HG02852 (cell line): ENCODE data around the gene SLC5A5.

Experiments
- ATAC-seq: cut with Tn5 transposase; IDR thresholded peaks from one replicate; pipeline ENCODE4 v1.9.1; 2021; ENCODE audit warnings: mild to moderate bottlenecking, moderate library complexity; ENCODE audit not compliant: unreplicated experiment

Gene SLC5A5

DNA sequence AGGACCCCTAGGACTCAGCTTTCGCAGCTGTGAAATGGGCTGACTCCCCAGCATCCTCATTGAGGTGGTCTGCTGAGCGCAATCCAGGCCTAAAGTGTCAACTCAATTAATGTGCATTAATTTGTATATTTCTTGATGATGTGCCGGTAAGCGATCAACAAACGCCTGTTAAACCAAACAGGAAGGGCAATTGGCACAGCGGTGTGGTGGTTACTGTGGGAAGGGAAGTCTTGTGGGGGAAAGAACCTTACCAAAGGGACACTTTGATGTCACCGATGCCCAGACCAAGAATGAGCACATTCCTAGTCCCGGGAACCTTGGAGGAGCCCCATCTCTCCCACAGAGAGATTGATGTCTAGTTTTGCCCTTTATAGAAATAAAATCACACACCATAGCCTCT lies 25.6 kb upstream of the SLC5A5 start:
- no peak for ATAC-seq

DNA sequence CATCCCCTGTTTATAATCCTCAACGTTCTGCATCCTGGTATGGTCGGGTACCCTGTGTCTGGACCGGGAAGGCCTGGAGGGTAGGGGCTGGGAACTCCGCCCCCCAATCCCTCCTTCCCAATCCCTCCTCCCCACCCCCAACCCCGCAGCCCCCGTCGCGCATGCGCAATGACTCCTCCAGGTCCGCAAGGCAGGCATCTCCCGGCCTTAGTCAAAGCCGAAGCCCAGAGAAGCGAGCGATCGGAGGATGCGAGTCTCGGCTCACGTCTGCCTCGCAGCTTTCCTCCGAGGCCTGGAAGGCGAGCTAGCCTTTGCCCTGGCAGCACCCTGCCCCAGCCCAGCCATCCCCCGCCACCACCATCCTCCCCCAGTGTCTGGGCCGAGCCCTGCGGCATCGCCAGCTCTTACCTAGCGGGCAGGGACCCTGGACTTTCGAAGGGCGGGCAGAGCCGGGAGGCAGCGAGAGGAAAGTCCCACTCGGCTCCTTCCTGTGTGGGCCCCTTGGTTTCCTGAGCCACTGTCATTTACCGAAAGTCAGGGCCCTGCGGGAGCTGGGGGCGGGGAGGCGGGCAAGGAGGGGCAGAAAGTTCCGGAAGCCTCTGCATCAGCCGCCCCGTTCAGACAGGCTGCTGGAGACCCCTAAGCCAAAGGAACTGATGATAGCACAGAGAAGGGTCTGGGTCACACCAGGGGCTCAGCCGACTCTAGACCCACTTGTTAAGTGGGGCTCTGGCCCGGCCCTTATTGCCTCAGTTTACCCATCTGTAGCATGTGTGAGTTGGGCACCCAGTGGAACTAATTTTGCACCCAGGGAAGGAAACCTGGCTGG lies 24.0 kb upstream of the SLC5A5 start, which contains the start of gene JAK3:
TSS of gene JAK3 (minus strand) at position 445 of the 829 bp plus-strand sequence. CDS start 3,565 bp downstream, outside the sequence.
- ATAC-seq = peak; percentile 64

DNA sequence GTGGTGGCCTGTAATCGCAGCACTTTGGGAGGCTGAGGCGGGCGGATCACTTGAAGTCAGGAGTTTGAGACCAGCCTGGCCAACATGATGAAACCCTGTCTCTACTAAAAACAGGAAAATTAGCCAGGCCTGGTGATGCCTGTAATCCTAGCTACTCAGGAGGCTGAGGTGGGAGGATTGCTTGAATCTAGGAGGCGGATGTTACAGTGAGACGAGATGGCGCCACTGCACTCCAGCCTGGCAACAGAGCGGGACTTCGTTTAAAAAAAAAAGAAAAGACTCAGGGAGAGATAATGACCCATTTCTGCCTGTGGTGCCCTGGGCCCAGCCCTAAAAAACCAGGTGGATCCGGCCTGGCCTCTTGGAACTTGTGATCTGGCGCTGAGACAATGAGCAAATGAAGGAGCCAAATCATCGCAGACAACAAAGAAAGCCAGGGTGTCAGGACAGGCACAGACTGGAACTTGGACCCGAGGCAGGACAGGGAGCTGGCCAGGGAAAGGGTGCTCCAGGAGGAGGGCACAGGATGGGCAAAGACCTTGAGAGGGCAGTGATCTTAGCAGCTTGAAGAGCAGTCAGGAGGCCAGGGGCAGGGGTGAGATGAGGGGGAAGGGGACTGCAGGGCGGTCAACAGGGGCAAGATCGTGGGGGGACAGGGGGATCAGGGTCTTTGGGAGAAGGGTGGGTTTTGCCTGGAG lies 23.0 kb upstream of the SLC5A5 start:
- ATAC-seq = no peak

DNA sequence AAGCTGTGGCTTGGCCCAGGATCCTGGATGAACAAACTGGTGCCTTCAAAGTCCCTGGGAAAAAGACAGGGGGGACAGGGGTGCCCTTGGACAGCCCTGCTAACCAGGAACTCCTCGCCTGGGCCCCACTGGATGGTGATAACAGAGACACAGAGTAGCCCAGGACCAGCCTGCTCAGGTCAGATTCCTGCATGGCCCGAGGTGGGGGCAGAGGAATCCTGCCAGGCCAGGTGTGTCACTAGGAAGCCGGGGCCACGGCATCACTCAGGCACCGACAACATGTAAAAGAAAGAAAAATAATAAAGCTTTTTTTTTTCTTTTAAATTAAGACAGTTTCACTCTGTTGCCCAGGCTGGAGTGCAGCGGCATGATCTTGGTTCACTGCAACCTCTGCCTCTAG lies 17.7 kb upstream of the SLC5A5 start:
- no peak for ATAC-seq

DNA sequence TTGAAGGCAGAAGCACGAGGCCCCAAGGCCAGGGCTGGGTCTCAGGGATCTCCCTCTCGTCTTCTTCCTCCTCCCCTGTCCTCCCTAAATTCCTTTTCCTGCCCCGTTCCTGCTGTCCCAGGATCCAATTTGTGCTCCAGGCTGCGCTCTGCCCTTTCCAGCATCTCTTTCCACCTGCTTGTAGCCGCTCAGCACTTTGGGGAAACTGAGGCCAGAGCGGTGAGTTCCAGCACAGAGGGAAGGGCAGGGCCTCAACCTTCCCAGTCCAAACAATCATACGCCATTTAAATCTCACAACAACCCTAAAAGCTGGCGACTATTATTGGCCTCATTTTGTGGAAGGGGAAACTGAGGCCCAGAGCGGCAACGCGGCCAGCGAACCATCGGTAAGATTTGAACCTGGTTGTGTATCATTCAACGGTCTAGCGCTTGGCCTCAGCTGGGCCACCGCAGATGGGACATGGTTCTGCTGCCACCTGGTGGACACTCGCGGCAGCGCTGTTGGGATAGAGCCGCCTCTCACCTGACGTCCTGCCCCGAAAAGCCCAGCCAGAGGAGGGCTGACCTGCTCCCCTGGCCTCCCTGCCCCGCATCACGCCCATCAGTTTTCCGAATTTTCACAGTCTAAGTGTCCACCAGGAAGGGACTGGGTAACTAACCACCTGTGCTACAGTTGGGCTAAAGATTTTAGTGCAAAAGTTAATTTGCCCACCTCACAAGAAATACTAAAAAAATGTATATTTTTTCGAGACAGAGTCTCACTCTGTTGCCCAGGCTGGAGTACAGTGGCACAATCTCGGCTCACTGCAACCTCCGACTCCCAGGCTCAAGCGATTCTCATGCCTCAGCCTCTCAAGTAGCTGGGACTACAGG lies 16.2 kb upstream of the SLC5A5 start:
- ATAC-seq = no peak

DNA sequence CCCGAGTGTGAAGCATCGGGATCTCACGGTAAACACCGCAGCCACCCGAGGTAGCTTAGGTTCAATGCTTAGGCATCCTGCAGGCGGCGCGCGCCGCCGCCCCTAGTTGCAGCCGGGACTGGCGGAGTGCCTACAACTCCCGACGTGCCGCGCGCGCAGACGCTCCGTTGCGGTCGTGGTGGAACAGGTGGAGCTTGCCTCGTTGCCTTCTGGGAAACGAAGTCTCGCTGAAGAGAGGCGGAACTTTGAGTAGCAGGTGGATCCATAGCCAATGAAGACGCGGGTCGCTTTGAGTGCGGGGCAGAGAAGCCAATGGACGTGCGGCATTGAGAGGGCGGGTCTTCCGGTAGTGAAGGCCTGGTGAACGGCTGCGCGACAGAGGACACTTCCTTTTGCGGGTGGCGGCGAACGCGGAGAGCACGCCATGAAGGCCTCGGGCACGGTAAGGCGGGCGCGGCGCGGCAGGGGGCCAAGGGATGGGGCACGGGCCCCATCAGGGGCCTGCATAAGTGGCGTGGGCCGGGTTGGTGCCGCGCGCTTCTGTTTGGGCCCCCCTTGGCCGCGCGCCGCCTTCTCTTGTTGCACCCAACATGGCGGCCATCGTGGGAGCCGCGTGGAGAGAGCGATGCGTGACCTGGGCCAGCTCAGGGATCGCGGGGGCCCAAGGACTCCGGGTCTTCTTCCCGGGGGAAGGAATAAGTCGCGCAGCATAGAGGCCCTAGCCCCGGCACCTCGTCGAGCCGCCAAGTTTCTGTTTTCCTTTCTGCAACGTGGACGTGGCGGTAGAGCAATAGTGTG lies 12.0 kb upstream of the SLC5A5 start, which contains the start of gene RPL18A:
TSS of gene RPL18A (plus strand) at position 378 of the 798 bp plus-strand sequence. CDS start at position 425, 47 bp downstream.
- ATAC-seq = peak; percentile 88

DNA sequence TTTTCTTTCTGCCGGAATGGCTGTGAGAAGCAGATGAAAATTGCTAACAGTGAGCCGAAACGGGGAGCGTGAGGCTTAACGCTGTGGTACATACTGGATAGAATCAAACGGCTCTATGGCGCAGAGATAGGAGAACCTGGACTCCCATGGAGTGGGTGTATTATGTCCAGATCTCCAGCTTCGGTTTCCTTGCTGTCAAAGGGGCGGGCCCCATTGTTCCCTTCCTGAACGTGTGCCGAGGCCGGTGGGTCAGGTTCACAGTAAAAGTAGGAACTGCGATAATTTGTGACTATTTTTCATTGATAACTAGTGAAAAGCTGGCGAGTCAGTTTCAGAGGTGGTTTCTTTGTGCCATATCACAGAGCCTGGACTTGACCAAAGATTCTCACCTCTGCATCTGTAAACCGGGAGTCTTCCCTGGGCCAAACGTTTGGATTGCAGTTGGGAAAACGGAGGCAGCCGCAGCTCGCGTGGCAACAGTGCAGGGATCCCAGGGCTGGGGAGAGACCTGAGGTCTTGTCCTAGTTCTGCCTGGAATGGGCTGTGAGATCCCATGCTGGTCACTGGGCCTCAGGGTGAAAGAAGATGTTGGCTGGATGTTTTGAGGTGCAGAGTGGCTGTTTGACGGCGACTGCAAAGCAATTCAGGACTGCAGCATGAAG lies 11.3 kb upstream of the SLC5A5 start:
- ATAC-seq = no peak

DNA sequence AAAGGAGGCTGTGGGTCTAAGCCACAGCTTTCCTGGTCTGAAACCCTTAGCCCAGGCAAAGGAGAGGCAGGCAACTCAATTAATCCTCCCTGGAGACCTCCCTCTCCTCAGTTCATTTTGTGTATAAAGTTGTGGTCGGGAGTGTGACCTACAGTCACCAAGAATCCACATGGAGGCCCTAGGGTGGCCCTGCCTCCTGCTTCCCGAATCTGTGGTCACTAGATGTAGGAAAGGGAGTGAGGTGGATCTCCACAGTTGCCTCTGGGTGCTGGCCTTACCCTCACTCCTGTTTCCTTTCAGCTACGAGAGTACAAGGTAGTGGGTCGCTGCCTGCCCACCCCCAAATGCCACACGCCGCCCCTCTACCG lies 10.8 kb upstream of the SLC5A5 start:
- ATAC-seq = no peak

DNA sequence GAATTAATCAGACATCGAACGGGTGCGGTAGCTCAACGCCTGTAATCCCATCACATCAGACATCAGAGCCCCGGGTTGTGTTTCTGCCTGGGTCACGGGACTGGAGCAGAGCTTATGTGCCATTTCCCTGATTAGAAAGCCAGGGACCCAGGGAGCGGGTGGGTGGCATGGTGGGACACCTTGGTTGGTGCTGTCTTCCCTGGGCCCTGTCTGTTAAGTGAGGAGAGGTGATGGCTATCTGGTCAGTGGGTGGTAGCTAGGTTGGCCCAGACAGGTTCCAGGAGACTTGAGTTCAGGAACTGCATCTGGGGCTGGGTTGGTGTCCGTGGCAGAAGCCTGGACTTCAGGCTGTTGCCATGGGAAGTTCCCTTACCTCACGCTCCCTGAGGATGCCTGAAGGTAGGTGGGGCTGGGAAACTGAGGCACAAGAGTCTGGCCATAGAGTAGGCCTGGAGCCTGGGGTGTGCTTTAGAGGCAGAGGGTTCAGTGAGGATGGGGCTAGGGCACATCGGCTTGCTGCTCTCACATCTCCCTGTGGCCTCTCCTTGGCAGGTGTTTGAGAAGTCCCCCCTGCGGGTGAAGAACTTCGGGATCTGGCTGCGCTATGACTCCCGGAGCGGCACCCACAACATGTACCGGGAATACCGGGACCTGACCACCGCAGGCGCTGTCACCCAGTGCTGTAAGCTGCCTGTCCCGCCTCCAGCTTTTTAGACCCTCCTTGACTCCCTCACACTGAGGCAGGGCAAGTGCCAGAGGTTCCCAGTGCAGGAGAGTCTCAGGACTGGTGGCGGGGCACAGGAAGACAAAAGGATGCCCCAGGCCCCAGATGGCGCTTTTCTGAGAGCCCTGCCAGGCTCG lies 10.0 kb upstream of the SLC5A5 start:
- no peak for ATAC-seq

DNA sequence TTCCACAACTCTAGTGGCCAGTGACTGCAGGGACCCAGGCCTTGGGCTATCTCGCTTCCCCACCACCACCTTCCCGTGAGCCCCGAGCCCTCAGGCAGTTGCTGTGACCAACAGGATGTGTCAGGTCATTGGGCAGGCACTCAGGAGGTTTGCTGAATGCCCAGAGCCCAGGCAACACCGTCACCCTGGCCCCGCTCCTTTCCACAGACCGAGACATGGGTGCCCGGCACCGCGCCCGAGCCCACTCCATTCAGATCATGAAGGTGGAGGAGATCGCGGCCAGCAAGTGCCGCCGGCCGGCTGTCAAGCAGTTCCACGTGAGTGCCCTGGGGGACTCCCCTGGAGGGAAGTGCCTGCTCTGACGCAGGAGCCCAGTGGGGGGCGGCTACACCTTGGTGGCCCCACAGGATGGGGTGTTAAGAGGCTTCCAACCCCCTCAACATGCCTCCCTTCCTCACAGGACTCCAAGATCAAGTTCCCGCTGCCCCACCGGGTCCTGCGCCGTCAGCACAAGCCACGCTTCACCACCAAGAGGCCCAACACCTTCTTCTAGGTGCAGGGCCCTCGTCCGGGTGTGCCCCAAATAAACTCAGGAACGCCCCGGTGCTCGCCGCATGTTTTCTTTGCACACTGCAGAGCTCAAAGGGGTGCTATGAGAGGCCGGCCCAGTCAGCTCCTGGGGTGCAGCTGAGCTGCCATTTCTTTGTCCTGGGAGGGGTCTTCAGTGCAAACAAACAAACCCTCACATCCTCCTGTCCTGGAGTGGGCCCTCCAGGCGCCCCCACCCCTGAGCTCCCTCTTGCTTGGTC lies 8.8 kb upstream of the SLC5A5 start:
- ATAC-seq = no peak

DNA sequence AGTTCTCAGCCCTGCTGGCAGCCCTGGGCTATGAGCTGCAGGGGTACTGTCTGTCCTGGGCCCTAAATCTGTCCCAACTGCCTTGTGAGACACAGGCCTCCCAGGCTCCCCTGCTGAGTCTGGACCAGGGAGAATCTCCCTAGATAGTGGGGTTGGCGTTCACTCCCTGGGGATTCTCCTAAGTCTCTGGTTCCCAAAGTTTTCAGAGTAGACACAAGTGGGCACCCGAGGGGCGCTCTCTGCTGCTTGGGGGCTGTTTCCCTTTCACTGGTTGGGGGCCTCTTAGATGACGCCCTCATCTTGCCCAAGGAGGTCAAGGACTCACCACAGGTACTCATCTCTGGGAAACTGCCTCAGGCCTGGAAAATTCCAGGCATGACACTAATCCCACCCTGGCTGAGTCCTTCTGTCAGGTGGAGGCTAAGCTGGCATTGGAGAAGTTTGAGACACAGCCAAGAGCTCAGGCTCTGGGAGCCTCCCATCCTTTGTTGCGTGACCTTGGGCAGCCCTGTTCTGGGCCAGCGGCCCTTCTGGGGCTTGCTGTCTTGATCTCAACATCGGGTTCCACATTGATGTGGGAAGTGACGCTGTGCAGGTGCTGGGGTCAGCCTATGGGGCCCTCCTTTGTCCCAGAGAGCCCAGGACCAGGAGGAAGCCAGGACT lies 8.1 kb upstream of the SLC5A5 start:
- ATAC-seq = no peak

DNA sequence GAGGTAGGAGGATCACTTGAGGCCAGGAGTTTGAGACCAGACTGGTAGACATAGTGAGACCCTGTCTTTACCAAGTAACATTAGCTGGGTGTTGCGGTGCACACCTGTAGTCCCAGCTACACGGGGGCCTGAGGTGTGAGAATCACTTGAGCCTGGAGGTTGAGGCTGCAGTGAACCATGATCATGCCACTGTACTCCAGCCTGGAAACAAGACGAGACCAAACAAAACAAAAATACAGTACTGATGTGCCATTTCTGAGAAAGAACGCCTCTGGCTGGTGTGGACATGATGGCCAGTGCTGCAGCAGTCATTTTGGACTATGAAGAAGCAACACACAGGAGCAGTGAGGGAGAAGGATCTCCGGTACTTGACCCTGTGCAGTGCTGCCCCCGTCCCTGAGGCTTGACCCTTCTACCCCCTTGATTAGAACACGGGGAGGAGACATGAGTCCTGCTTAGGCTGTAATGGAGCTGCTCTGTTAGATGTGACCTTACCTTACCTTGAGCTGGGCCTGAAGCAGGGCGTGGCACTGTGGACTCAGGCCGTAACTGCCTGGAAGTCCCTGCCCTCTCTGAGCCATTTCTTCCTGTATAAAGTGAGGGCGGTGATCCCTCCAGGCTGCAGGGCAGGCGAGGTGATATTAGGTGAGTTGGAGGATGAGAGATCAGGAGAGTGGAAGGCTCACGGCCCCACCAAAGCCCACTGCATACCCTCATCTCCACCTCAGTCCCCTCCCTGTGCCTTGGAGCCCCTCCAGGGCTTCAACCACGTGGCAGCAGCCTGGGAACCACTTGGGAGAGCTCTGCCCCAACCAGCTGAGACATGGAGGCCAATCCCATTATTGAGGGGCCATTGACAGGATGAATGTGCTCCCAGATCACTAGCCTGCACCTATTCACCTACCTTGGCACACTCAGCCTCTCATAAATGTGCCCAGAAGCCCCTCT lies 6.1 kb upstream of the SLC5A5 start:
- ATAC-seq = no peak

DNA sequence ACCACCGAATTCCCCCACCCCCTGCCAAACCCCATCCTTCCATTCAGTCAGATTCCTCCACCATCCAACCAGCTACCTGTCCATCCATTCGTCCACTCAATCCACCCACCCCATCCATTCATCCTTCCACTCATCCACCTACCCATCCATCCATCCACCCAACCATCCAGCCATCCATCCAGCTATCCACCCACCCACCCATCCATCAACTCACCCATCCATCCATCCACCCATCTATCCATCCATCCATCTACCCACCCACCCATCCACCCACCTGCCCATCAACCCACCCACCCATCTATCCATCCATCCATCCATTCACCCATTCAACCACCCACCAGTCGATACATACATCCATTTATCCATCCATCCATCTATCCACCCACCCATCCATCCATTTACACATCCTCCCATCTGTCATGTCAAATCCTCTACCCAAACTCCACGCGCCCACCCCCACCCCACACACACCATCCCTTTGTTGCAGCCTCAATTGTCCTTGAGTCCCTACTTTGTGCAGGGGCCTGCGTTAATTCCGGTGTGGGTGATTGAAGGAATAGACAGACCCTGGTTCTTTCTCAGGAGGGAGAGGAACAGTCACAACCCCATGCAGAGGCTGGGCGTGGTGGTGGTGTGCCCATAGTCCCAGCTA lies 5.3 kb upstream of the SLC5A5 start:
- no peak for ATAC-seq

DNA sequence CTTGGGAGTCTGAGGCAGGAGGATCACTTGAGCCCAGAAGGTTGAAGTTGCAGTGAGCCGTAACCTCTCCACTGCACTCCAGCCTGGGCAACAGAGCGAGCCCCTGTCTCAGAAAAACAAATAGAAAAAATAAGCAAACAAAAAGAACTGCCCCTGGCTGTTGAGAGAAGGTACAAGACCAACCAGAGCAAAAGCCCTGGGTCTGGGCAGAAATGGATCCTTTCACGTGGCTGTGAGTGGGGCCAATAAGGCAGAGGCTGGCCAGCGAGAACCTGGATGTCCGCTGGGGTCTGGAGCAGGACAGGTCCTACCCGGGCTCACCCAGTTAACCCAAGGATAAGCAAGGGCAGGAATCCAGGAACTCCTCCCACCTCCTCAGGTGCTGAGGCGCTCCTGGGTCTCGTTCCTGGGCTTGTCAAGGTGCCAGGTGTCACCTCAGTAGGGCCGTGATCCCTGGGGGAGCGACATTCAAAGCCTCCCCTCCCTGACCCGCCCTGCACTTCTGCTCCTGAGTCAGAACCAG lies 4.7 kb upstream of the SLC5A5 start:
- no peak for ATAC-seq

DNA sequence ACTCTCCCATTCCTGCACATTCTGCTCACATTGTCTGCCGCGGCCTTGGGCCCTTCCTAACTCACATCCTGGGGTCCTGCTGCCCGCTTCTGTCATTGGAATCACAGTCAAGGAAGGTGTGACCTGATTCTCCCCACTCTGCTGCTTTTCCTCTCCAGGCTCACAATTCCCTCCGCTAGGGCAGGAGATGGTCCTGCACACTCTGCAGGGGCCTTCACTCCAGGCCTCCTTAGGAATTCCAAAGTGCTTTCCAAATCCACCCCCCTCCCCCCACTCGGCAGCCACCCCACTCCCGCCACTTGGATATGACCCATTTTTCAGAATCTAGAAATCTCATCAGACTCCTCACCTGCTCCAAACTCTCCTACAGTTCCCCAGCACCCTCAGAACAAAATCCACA lies 3.1 kb upstream of the SLC5A5 start:
- ATAC-seq = no peak

DNA sequence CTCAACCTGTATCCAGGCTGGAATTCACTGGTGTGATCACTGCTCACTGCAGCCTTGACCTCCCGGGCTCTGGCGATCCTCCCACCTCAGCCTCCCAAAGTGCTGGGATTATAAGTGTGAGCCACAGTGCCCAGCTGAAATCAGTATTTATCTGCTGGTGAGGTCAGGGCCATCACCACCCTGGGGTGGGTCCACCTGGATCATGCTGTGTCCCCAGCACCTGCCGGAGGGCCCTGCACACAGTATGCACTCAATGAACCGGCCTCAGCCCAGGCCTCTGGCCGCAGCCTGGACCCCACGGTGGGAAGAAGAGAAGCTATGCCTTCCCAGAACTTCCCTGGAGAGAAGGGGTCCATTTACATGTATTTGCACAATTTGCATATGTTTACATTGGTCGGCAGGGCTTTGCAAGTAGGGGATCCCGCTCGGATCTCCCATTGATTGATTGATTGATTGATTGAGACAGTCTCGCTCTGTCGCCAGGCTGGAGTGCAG lies 2.6 kb upstream of the SLC5A5 start:
- ATAC-seq = no peak
